ENCODE results near the gene PIH1D2. TPM values are rescaled to one million over a fixed set of nuclear protein-coding genes. Genes with fewer than 3 reads are reported as not detected.

PIH1D2 gene
- total RNA-seq, 4 donors from 2014 or later = 1.8 to 4.2 (median 3.2) TPM

GRCh38 chr11:112044961-112045360 lies 28.9 kb downstream of the PIH1D2 start:
- no peak for ATAC-seq

GRCh38 chr11:112042961-112043304 lies 30.9 kb downstream of the PIH1D2 start:
- H3K4me1 ChIP-seq = no peaks in the 10 kb centered on the region
- WGBS, 2 donors (ENCODE audit: low coverage in 1 of 2) = 80 to 97% methylated on average over 1 to 2 of the region's 2 CpGs
- H3K27me3 ChIP-seq = no peaks in the 10 kb centered on the region
- no peak for TF ChIP-seq EP300 (IDR thresholded peaks at IDR 0.05)
- no peak for TF ChIP-seq POLR2AphosphoS5 (IDR thresholded peaks at IDR 0.05)
- TF ChIP-seq POLR2A (IDR thresholded peaks at IDR 0.05) = no peak
- TF ChIP-seq CTCF (IDR thresholded peaks at IDR 0.05) = no peak
- no peak for ATAC-seq
- H3K9me3 ChIP-seq = no peaks in the 10 kb centered on the region
- H3K4me3 ChIP-seq = no peak overlapping the region
- peaks cover 0 to 94% of the 10 kb centered on the region in 2 donors for H3K36me3 ChIP-seq
- no peak overlapping the region for H3K27ac ChIP-seq

More at GRCh38 chr11:112044961-112045360, 28.9 kb downstream of the PIH1D2 start:
- no peaks in the 10 kb centered on the region for H3K9me3 ChIP-seq
- H3K4me1 ChIP-seq = peaks cover 0 to 7% (median 0%) of the 10 kb centered on the region in 3 donors
- H3K4me3 ChIP-seq = no peak overlapping the region
- no peaks in the 10 kb centered on the region for H3K27me3 ChIP-seq
- TF ChIP-seq POLR2A (IDR thresholded peaks at IDR 0.05) (no peak), EP300 (IDR thresholded peaks at IDR 0.05) (no peak)
- H3K36me3 ChIP-seq = peaks cover 0 to 81% of the 10 kb centered on the region in 2 donors
- 96 to 100% methylated on average over 2 to 4 of the region's 4 CpGs for WGBS, 2 donors (ENCODE audit: low coverage in 1 of 2)
- no peak overlapping the region for H3K27ac ChIP-seq

DNA sequence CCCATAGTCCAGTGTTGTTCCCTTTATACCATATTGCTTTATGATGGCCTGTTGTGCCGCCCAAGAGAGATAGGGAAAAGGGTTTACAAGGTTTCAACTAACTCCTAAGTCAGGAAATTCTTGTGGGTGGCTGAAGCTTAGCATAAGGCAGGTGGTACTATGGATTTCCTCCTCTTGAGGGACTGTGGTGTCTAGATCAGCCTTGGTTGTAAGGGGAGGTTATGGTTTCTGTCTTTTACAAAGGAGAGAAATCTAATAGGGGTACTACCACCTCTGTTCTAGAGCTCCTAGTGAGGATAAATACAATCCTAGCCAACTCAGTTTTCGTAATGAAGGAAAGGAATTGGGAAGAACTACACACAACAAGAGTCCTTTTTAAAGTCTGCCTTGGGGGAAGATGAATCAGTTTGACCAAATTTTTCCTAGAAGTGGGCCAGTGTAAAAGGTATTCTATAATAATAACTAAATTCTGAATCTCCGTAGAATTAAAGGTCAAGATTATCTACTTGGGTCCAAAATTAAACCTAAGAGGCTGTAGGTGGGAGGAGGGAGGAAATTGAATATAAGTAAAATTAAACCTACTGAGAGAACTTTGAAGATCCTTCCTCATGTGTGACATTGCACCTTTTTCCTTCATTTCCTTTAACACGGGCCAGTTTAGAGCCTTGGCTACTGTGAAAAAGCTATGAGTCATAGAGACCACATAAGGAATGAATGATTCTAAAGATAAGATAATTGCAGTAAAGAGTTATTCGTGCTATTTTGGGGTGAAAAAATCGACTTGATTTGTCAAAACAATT lies 31.5 kb downstream of the PIH1D2 start:
- Histone ChIP-seq H3K36me3 (peaks cover 0 to 94% of the 10 kb centered on the region in 2 donors), H3K9me3 (no peaks in the 10 kb centered on the region), H3K4me3 (no peak overlapping the region), H3K27ac (no peak overlapping the region), H3K27me3 (no peaks in the 10 kb centered on the region), H3K4me1 (no peaks in the 10 kb centered on the region)
- 44% methylated on average over 2 to 6 of the region's 6 CpGs for WGBS, 2 donors (ENCODE audit: low coverage in 1 of 2)
- no peak for ATAC-seq
- TF ChIP-seq EP300 (IDR thresholded peaks at IDR 0.05) (no peak), POLR2A (IDR thresholded peaks at IDR 0.05) (no peak), CTCF (IDR thresholded peaks at IDR 0.05) (no peak), POLR2AphosphoS5 (IDR thresholded peaks at IDR 0.05) (no peak)

- ATAC-seq = no peak
- H3K36me3 ChIP-seq = peaks cover 0 to 93% of the 10 kb centered on the region in 2 donors
These were observed 36.3 kb downstream of the PIH1D2 start for GRCh38 chr11:112037527-112037926.

DNA sequence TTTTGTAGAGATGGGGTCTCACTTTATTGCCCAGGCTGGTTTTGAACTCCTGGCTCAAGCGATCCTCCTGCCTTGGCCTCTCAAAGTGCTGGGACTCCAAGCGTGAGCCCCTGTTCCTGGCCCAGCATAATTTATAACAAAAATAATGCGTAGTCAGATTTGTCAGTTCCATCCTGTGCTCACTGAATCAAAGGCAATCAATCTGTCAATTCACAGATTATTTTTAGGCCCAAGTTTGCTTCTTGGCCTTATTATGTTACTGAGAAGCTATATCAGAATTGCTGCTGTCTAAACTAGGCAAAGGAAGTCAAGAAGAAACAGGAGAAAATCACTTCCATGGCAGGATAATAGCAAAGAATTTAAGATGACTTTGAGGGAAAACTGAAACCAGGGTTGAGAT lies 39.9 kb downstream of the PIH1D2 start:
- no peak for ATAC-seq
- no peaks in the 10 kb centered on the region for H3K4me1 ChIP-seq
- H3K9me3 ChIP-seq = no peaks in the 10 kb centered on the region
- TF ChIP-seq POLR2A (IDR thresholded peaks at IDR 0.05) (no peak), POLR2AphosphoS5 (IDR thresholded peaks at IDR 0.05) (no peak), EP300 (IDR thresholded peaks at IDR 0.05) (no peak), CTCF (IDR thresholded peaks at IDR 0.05) (no peak)
- H3K27me3 ChIP-seq = no peaks in the 10 kb centered on the region
- no peak overlapping the region for H3K27ac ChIP-seq
- 93% methylated on average over 3 of the region's 3 CpGs; no CpG with 5 or more reads in 1 of the 2 donors for WGBS, 2 donors (ENCODE audit: low coverage in 1 of 2)
- H3K4me3 ChIP-seq = no peak overlapping the region
- H3K36me3 ChIP-seq = peaks cover 0 to 96% of the 10 kb centered on the region in 2 donors

More at GRCh38 chr11:112037527-112037926, 36.3 kb downstream of the PIH1D2 start:
- Histone ChIP-seq H3K4me3 (no peak overlapping the region), H3K9me3 (no peaks in the 10 kb centered on the region), H3K4me1 (no peaks in the 10 kb centered on the region), H3K27ac (no peak overlapping the region), H3K27me3 (no peaks in the 10 kb centered on the region)
- TF ChIP-seq CTCF (IDR thresholded peaks at IDR 0.05) (no peak), POLR2AphosphoS5 (IDR thresholded peaks at IDR 0.05) (no peak), POLR2A (IDR thresholded peaks at IDR 0.05) (no peak)
